GM19463 (cell line): ENCODE results near the gene MMP25.

Experiments
- ATAC-seq: cut with Tn5 transposase; IDR thresholded peaks from one replicate; pipeline ENCODE4 v1.9.1; 2021; ENCODE audit warnings: mild to moderate bottlenecking, moderate library complexity; ENCODE audit not compliant: unreplicated experiment

MMP25 gene

GRCh38 chr16:3017344-3017743 is 29.0 kb upstream of the MMP25 start:
- no peak for ATAC-seq

DNA sequence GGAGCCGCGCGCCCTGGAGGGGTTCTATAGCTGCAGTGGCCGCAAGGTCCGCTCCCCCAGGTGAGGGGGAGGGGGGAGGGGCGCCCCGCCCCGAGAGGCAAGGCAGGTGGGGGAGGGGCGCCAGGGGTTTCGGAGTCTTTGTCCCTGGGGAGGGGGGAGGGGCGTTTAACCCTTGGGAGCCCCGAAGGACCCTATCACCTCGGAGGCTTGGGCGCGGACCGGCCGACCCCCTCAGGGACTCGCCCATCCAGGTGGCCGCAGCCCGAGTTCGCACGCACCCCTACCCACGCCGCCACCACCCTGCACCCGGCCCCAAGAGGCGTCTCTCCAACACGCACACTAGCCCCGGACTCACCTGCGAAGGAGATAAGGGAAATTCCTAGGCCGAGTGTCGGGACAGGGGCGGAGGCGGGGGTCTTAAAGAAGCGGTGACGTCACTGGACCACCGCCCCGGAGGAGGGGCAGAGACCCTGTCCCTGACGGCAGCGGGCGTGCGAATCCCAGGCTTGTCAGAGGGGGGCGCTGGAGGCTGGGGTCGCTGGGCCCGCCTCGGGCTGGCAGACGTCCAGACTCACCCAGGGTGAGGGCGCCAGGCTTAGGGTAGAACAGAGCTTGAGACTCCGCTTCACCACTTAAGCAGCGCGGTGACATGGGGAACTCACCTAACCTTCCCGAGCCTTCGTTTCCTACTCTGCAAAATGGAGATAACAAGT is 28.4 kb upstream of the MMP25 start, which contains the start of gene CLDN6:
Gene CLDN6, minus strand, starts transcription at position 390 of the 713 bp plus-strand sequence. CDS start 2,162 bp downstream, outside the sequence.
- no peak for ATAC-seq

DNA sequence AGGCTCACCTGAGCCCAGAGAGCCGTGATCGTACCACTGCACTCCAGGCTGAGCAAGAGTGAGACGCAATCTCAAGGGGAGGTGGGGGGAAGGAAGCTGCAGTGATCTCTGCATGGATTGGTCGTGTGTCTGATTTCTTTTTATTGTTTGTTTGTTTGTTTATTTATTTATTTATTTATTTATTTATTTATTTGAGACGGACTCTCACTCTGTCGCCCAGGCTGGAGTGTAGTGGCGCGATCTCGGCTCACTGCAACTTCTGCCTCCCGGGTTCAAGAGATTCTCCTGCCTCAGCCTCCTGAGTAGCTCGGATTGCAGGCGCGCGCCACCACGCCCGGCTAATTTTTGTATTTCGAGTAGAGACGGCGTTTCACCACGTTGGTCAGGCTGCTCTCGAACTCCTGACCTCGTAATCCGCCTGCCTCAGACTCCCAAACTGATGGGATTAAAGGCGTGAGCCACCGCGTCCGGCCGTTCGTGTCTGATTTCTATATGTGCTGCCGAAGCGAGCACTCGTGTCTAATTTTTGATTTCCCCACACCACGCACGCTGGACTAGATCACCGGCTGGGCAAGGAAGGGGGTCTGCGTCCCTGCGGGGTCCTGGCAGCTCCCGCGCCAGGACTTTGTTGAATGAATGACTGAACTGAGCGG is 26.6 kb upstream of the MMP25 start:
- ATAC-seq, result no peak

GRCh38 chr16:3020247-3020603 is 26.1 kb upstream of the MMP25 start, which contains the start of gene TNFRSF12A:
Gene TNFRSF12A, plus strand, starts transcription at chr16:3020368. Its CDS starts 30 bp downstream, at chr16:3020398.
- ATAC-seq, result no peak

DNA sequence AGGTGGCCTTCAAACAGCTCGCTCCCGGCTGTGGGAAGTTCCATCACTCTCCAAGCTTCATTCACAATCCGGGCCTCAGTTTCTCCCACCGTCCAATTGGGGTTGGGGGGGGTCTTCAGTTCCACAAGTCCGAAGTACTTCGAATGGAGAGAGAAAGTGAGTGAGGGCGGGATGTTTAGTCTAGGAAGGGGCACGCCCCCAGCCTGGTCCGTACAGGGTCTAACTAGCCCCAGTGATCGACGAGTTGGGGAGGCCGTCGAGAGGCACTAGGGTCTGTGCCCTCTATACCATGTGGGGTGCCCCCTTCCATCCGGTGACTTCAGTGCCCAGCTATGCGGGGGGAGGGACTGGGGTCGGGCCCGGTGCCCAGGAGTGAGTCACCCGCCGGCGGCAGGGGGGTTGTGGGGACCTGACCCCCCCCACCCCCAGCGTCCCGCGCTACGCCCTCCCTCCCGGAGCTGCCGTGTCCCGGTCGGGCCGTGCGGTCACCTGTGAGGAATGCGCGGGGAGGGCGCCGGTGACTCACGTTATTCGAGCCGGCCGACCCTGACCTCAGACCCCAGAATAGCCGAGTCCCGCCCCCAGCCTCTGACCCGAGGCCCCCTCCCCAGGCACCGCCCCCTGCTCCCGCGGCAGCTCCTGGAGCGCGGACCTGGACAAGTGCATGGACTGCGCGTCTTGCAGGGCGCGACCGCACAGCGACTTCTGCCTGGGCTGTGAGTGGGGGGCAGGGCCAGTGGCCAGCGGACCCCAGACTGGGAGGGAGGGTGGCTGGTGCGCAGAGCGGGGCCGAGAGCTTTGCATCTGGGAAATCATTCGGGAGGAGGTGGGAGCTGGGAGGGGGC is 25.5 kb upstream of the MMP25 start:
- no peak for ATAC-seq

GRCh38 chr16:3021449-3022207 is 24.7 kb upstream of the MMP25 start:
- no peak for ATAC-seq

- ATAC-seq, result no peak
Observed at GRCh38 chr16:3022208-3022683, 24.1 kb upstream of the MMP25 start.

- ATAC-seq, result no peak
Observed at GRCh38 chr16:3022684-3023414, 23.5 kb upstream of the MMP25 start.

DNA sequence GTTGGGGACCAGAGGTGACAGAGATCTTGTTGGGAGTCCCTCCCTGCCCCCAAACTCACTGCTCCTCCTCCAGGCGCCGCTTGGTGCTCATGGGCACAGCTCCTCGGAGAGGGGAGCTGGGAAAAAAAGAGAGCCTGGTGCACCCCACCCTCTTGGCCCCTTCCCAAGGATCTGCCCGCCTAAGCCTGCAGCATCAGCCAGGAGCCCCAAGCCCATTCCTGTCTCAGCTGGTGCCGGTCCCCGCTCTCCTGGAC is 23.0 kb upstream of the MMP25 start:
- no peak for ATAC-seq

- peak; percentile 74 for ATAC-seq
Observed at GRCh38 chr16:3023669-3024478, 22.5 kb upstream of the MMP25 start, which contains the start of the genes HCFC1R1 and THOC6. Gene HCFC1R1, minus strand, starts transcription at chr16:3023942. Its CDS starts 1 bp downstream, at chr16:3023941. Gene THOC6, plus strand, starts transcription at chr16:3024035. Its CDS starts 292 bp downstream, at chr16:3024327.

GRCh38 chr16:3025032-3026002 is 21.0 kb upstream of the MMP25 start:
- ATAC-seq, result no peak

GRCh38 chr16:3026003-3026378 is 20.4 kb upstream of the MMP25 start:
- no peak for ATAC-seq

- ATAC-seq, result no peak
Observed at GRCh38 chr16:3026609-3027488, 19.5 kb upstream of the MMP25 start.

GRCh38 chr16:3027489-3027795 is 18.9 kb upstream of the MMP25 start:
- ATAC-seq, result no peak

GRCh38 chr16:3027983-3028715 is 18.2 kb upstream of the MMP25 start:
- ATAC-seq, result no peak

DNA sequence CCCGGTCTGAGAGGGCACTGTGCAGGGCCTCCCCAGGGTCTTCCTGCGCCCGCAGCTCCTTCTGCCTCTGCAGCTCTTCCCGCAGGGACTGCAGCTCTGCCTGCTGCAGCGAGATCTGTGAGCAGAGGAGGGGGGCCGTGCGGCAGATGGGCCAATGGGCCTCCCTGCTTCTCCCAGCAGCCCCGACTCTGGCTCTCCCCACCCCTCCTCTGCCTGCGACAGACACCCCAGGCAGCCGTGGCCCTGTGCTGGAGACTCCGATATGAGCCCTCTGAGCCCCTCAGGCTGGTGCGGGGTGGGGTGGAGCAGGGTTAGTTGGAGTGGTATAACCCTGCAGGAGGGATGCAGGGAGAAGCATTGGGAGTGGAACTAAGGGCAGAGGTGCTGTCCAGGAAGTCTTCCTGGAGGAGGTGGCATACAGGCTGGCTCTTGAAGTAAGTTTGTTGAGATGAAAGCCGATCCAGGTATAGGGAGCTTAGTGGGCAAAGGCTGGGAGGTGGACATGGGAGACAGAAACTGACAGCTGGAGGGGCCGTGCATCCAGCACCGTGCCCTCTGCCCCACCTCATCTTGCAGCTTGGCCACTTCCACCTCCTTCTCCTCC is 17.5 kb upstream of the MMP25 start:
- ATAC-seq, result no peak
